Measurements from ENCODE around the gene MTRR. TPM values are rescaled to one million over a fixed set of nuclear protein-coding genes. Genes with fewer than 3 reads are reported as not detected.
A peak's percentile ranks its signal among the peaks of the same experiment; 100 is the strongest.

Gene MTRR
- polyA plus RNA-seq, 1 experiment, result 44.1 TPM

- DNase-seq (ENCODE audit: low read depth, low spot score), result no peak
- Histone ChIP-seq H3K4me3 (ENCODE audit: low read depth, low read length) (no peak overlapping the region), H3K27me3 (ENCODE audit: control insufficient read depth, insufficient read depth, low read length) (no peaks in the 10 kb centered on the region), H3K27ac (ENCODE audit: low read depth, low read length) (no peak overlapping the region), H3K9me3 (ENCODE audit: control insufficient read depth, insufficient read depth, low read length) (no peaks in the 10 kb centered on the region)
- TF ChIP-seq CTCF (IDR thresholded peaks at IDR 0.05; ENCODE audit: low read depth, low read length), result no peak
- CTCF ChIA-PET, result interaction anchor here (1.4 to 5.6 kb wide), 3 partner anchors 12 to 17 kb away, joined by 3 to 102 read pairs (median 19); partner anchors contain the start of genes FASTKD3 and MTRR
- POLR2A ChIA-PET, result no interaction called here
These were observed 15.7 kb downstream of the MTRR start for GRCh38 chr5:7884491-7885267.

- ChIA-PET POLR2A (interaction anchor here (1.3 kb wide), 1 partner anchor 18 kb away, joined by 5 read pairs; the partner anchor contains the start of genes FASTKD3 and MTRR), CTCF (interaction anchor here (0.6 to 5.6 kb wide), 27 partner anchors 10 to 1964 kb away, joined by 3 to 102 read pairs (median 4); partner anchors contain the start of genes FASTKD3 and MTRR)
- Histone ChIP-seq H3K27ac (ENCODE audit: low read depth, low read length) (no peak overlapping the region), H3K27me3 (ENCODE audit: control insufficient read depth, insufficient read depth, low read length) (no peaks in the 10 kb centered on the region), H3K4me3 (ENCODE audit: low read depth, low read length) (no peak overlapping the region), H3K9me3 (ENCODE audit: control insufficient read depth, insufficient read depth, low read length) (no peaks in the 10 kb centered on the region)
- TF ChIP-seq CTCF (IDR thresholded peaks at IDR 0.05; ENCODE audit: low read depth, low read length), result peak; percentile 63
- no peak for DNase-seq (ENCODE audit: low read depth, low spot score)
These were observed 18.0 kb downstream of the MTRR start for GRCh38 chr5:7886849-7887475.

- POLR2A ChIA-PET, result no interaction called here
- H3K27ac ChIP-seq (ENCODE audit: low read depth, low read length), result no peak overlapping the region
- H3K9me3 ChIP-seq (ENCODE audit: control insufficient read depth, insufficient read depth, low read length), result no peaks in the 10 kb centered on the region
- H3K4me3 ChIP-seq (ENCODE audit: low read depth, low read length), result no peak overlapping the region
- DNase-seq (ENCODE audit: low read depth, low spot score), result no peak
- CTCF ChIA-PET, result interaction anchor here (3.6 to 5.6 kb wide), 2 partner anchors 8 to 16 kb away, joined by 28 to 102 read pairs; partner anchors contain the start of genes FASTKD3 and MTRR
- H3K27me3 ChIP-seq (ENCODE audit: control insufficient read depth, insufficient read depth, low read length), result no peaks in the 10 kb centered on the region
- no peak for TF ChIP-seq CTCF (IDR thresholded peaks at IDR 0.05; ENCODE audit: low read depth, low read length)
These were observed 20.0 kb downstream of the MTRR start for GRCh38 chr5:7888901-7889300.

- Histone ChIP-seq H3K27me3 (ENCODE audit: control insufficient read depth, insufficient read depth, low read length) (no peaks in the 10 kb centered on the region), H3K27ac (ENCODE audit: low read depth, low read length) (no peak overlapping the region), H3K9me3 (ENCODE audit: control insufficient read depth, insufficient read depth, low read length) (no peaks in the 10 kb centered on the region), H3K4me3 (ENCODE audit: low read depth, low read length) (no peak overlapping the region)
- CTCF ChIA-PET, result no interaction called here
- DNase-seq (ENCODE audit: low read depth, low spot score), result no peak
- POLR2A ChIA-PET, result no interaction called here
- no peak for TF ChIP-seq CTCF (IDR thresholded peaks at IDR 0.05; ENCODE audit: low read depth, low read length)
These were observed 25.5 kb downstream of the MTRR start for GRCh38 chr5:7894439-7894838.

- Histone ChIP-seq H3K27ac (ENCODE audit: low read depth, low read length) (no peak overlapping the region), H3K9me3 (ENCODE audit: control insufficient read depth, insufficient read depth, low read length) (no peaks in the 10 kb centered on the region), H3K4me3 (ENCODE audit: low read depth, low read length) (no peak overlapping the region), H3K27me3 (ENCODE audit: control insufficient read depth, insufficient read depth, low read length) (no peaks in the 10 kb centered on the region)
- DNase-seq (ENCODE audit: low read depth, low spot score), result no peak
- ChIA-PET POLR2A (no interaction called here), CTCF (no interaction called here)
- no peak for TF ChIP-seq CTCF (IDR thresholded peaks at IDR 0.05; ENCODE audit: low read depth, low read length)
These were observed 25.9 kb downstream of the MTRR start for GRCh38 chr5:7894860-7895259.

Measured in AG04450 (cell line).